Stimulated activated naive CD8-positive, alpha-beta T cell treated with anti-CD3 and anti-CD28 coated beads, Interleukin-15, Interleukin-2, amounts not matched to agents 100 U/mL and 50 U/mL, for 24 hours (primary cell): ENCODE results near the gene ASCC2.
A peak's percentile ranks its signal among the peaks of the same experiment; 100 is the strongest.
"Not testable (repeated sequence)": the region's sequence is repeated elsewhere in the genome, so short reads cannot be mapped to it uniquely, and the experiment has no call there.

Experiments used
- ATAC-seq: fragments of 150-1000 bp; cut with Tn5 transposase; one replicate; pipeline ENCODE4 v1.10.0; 2021
- DNase-seq: peaks from one replicate; pipeline ENCODE4 v3.0.0; 2021

Gene ASCC2

DNA sequence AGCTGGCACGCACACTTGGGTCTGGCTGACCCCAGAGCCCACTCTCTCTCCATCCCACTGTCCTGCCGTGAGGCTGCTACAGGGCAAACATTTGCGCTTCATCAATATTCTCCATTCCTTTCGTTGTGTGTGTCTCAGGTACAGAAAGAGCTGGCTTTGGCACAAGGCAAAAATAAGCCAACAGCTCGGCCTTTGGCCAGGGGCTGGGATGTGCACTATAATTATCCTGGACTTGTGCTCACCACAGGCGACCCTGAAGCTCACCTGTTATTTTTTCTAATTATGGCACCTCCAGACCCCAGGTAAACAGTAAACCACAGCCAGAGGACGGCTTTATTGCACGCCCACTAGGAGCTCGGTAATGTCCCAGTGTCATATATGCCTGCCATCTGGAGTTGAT is 82.2 kb downstream of the ASCC2 start:
- ATAC-seq, result no peak
- no peak for DNase-seq

DNA sequence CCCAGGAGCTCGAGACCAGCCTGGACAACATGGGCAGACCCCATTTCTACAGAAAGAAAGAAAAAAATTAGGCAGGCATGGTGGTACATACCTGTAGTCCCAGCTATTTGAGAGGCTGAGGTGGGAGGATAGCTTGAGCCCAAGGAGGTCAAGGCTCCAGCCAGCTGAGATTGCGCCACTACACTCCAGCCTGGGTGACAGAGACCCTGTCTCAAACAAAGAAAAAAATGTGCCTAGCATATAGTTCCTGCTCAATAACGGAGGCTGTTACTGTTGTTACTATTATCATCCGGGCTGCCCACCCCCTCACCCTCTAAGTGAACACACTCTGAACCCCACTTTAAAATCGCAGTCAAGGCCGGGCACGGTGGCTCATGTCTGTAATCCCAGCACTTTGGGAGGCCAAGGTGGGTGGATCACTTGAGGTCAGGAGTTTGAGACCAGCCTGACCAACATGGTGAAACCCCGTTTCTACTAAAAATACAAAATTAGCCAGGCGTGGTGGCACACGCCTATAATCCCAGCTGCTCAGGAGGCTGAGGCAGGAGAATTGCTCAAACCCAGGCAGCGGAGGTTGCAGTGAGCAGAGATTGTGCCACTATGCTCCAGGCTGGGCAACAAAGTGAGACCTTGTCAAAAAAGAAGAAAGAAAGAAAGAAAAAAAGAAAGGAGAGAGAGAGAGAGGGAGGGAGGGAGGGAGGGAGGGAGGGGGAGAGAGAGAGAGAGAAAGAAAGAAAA is 83.2 kb downstream of the ASCC2 start:
- not testable (repeated sequence) for DNase-seq

DNA sequence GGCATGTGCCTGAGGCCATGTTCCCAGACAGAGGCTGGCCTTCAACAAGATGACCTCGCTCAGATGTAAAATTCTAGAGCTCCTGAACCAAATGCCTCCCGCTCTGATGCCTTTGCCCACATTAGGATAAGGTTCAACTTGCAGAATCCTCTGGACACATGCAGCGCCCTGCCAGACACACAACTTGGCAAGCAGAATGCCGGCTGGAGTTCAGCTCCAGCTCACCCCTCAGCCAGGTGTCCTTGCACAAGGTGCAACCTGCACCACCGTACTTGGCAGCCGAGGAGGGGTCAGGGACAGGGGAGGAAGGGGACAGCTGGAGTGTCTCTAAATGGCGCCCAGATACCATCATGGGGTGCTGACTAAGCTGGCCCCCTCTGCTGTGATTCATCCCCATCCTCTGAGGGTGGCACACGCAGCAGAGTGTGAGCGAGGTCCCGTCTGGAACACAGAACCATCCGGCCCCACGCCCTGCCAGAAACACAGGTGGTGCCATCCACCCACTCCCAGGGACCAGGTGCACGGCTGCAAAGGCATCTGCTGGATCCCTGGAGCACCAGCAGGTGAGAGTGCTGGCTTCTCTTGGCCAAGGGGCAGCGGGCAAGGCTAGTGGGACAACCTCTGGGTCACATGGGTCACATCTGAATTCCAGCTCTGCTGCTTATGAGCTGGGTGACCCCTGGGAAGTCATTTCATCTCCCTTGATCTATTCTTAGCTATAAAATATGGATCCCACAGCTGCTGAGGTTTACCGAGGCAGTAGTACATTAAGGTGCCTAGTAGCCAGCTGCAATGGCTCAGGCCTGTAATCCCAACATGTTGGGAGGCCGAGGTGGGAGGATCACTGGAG is 84.0 kb downstream of the ASCC2 start:
- no peak for DNase-seq
- no peak for ATAC-seq

More for the DNA sequence above, 83.2 kb downstream of the ASCC2 start:
- not testable (repeated sequence) for ATAC-seq

DNA sequence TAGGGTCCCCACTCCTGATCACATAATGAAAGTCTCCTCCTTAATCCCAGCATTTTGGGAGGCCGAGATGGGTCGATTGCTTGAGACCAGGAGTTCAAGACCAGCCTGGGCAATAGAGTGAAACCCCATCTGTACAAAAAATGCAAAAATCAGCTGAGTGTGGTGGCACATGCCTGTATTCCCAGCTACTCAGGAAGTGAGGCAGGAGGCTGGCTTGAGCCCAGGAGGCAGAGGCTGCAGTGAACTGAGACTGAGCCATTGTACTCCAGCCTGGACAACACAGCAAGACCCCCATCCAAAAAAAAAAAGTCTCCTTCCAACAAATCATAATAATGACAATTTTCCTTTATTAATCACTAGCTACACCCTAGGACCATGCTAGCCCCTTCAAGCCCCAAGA is 86.4 kb downstream of the ASCC2 start:
- no peak for DNase-seq
- no peak for ATAC-seq

DNA sequence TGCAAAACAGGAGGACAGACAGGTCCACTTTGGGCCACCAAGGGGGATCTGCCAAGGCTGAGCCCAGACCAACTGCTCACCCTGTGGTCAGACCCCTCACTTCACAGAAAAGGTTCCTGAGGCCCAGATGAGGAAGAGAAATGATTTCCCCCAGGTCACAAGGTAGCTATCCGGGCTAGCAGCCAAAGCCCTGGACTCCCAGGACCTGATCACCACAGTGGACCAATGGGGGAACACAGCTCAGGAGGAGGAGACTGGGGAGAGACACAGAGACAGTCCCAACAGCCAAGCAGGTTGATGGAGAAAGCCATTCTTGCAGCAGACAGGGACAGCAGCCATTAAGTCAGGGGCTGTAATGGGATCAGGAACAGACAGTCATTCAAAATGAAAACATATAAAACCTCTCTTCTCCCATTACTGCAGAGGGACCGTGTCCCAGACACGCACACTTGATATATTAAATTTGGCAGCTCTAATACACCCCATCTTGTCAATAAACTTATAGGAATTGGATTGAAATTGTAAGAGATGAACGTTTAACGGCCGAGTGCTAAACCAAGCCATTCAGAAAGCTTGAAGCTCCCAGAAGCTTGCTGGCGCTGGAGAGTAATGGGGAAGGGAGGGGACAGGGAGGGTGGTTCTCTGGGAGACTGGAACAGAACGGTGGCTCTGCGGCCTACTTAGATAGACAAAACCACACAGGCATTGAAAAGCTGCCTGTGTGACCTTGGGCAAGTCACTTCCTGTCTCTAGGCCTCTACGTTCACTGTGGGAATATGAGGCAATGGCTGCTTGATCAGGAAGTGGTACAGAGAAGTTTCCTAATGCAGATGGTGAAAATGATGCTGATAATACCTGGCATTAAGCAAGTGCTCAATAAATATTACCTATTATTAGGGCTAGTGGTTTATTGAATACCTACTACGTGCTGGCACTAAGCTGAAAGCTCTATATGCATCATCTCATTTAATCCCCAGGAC is 87.2 kb downstream of the ASCC2 start:
- DNase-seq, result peak; percentile 10
- ATAC-seq, result peak; percentile 49

DNA sequence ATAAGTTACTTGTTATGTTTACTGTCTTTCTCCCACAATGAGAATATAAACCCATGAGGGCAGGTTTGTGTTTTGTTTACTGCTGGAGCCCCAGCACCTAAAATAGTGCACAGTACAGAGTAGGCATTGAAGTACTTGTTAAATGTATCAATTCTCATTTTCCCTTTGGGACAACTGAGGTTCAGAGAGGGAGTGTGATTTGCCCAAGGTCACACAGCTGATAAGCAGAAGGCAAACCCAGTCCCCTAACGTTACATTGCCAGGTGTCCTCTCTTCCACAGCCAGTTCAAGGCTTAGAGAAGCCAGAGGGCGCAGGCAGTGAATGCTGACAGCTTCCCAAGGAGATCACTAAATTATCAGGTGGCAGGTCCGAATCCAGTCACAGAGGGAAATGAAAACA is 88.0 kb downstream of the ASCC2 start:
- DNase-seq, result no peak
- no peak for ATAC-seq

DNA sequence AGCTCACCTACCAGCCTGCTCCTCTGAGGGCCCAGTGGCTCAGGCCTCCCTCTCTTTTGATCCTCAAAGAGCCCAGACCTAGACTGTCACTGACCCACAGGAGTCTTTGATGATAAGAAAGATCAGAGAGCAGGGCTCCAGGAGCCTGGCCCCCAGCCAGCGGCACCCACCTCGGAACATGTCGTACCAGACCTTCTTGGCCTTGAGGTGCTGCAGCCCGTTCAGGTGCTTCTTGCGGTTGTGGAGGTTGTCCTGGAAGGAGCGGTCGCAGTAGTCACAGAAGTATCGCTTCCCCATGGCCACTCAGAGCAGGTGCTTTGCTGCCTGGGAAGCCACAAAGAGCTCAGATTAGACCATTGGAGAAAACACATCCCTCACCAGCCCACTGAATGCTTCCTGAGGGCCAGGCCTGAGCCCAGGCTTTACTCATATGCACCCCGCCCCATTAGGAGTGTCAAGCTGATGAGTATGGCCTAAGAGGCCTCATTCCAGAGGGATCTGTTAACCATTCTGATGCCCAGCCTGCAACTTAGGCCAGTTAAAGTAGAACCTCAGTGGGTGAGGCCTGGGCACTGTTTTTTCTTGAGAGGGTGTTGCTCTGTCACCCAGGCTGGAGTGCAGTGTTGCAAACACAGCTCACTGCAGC is 89.7 kb downstream of the ASCC2 start:
- ATAC-seq (no peak), DNase-seq (no peak)

DNA sequence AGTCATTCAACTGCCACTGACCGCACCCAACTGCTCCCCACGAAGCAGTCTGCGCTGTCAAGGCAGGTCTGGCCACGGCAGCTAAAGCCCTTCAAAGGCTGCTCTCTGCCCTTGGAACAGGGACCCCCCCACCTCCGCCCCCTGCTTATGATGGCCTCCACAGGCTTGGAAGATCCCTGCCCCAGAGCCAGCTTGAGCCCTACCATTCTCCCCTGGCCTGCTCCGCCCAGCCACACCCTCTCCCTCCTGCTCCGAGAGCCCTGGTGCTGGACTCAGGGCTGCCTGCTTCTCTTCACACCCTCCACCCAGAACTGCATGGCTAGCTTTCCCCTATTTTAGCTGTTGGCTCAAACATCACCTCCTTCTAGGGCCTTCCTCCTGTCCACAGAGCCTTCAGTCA is 90.2 kb downstream of the ASCC2 start:
- no peak for ATAC-seq

DNA sequence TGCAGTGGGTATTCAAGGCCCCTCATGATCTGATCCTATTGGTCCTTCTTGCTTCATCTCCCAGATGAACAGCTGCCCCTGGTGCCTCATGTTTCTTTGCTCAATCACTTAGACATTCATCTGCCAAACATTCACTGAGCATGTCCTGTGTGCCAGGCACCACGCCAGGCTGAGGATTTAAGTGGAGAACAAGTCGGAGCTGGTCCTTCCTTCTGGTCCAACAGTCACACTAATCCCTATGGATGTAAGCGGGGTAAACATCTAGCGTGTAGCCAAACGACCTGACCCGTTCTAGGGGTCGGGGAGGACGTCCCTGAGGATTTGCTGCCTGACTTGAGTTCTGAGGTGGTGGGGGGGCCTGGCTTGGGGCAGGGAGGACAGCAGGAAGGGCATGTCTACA is 93.2 kb downstream of the ASCC2 start:
- DNase-seq, result no peak
- ATAC-seq, result no peak

More for the DNA sequence above, 90.2 kb downstream of the ASCC2 start:
- no peak for DNase-seq

DNA sequence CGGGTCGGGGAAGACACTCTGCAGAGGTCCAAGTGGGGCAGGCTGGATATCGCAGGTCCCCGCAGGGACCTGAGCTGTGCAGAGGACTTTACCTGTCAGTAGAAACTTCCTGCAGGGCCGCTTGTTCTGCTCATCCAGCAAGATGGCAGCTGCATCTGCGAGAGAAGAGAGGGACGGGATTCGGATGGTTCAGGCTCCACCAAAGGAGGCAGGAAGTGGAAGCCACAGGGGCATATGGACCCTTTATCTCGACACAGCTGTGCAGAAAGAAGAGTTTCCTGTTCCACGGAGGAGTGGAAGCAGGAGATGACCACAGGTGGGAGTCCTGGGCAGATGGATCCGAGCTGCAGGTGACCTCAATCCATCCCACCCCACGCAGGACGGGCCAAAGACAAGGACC is 95.7 kb downstream of the ASCC2 start:
- ATAC-seq, result no peak

DNA sequence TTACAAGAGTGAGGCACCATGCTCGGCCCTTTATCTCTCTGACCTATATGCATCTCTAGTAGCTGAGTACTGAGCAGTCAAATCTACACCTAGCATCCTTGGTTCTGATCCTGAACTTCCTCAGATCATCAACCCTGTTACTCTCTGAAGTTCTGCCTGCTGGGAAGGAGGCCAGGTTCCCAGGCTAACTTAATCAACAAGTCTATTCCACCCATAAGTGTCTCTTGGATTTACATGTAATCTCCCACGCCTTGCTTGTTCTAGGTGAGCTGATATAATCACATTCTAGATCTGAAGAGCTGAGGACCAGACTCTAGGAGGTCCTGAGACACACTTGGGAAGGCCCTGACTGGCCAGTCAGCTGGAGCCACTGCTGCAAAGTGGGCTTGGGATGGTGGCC is 96.1 kb downstream of the ASCC2 start:
- no peak for ATAC-seq
- no peak for DNase-seq

More for the DNA sequence above, 95.7 kb downstream of the ASCC2 start:
- DNase-seq, result no peak

DNA sequence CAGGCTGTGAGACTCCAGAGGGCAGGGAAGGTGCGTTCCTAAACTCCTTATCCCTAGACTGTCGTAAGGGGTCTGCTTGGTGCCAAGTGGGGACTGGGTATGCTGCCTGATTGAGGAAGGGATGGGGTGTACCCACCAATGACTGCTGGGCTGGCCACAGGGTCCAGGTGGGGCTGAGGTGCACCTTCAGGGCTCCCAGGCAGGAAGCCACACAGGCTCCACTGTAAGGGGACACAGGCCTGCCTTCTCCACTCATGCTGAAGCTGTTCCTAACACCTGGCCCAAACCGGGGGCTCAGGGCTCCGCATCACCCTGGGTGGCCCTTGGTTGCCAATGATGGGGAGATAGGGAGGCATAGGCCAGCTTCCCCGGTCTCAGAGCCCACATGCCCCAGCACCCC is 97.9 kb downstream of the ASCC2 start:
- DNase-seq (no peak), ATAC-seq (no peak)

DNA sequence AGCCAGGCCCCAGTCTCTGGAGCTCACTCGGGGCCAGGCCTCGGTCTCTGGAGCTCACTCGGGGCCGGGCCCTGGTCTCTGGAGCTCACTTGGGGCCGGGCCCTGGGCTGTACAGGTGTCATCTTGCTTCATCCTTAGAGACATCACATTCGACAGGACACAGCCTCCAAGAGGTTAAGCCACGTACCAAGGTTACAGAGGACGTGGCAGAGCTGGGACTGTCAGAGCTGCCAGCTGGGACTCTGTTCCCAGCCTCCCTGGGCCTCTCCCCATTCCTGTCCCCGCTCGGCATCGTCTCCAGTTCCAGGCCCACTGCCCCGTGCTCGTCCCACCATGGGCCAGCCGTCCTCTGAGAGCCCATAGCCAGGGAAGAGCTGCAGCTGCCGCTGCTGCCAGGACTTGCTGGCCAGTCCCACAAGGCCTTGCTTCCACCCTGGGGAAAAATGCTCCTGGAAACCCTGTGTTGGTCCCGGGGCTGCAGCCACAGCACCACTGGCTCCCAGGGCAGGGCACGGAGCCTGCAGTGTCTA is 98.7 kb downstream of the ASCC2 start:
- ATAC-seq (no peak), DNase-seq (no peak)
